GM12801 (cell line): ENCODE data around the gene BCL2.

Experiments used
- TF ChIP-seq, protein P1 (sequence below): IDR thresholded peaks from one replicate; pipeline ENCODE4 v1.5.1; 2011; ENCODE audit warnings: control low read depth; ENCODE audit not compliant: insufficient read length; ENCODE audit errors: extremely low read depth

BCL2 gene

DNA sequence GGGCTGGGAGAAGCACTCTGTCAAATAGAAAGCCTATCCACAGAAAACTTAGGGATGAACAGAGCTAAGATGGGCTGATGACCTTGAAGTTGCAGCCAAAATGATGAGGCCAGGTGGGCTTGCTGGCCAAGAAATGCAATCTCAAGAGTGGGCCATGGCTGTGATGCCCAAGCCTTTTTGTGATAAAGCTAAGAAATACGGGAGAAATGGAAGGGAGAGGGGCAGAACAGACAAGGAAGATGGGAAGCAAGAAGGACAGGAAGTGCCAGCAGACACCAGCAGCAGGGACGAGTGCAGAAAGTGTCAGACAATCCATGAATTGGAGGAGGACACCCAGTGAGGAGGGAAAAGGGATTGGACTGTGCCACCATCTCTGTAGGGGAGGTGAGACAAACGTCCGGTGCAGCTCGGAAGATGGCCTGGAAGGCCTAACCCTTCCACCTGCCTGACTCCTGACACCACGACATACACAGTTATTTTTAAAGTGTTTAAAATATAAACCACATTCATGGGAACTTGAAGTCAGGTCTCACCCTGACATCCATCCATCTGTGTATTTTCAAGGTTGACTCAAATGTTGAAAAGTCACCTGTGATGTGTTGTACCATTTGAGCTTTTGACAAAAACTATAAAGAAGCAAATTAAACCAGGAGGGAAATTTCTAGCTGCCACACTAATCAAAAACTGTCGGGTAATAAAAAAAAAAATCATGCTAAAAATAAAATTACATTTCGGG, 105.5 kb downstream of the BCL2 start:
- TF ChIP-seq, protein P1, sequence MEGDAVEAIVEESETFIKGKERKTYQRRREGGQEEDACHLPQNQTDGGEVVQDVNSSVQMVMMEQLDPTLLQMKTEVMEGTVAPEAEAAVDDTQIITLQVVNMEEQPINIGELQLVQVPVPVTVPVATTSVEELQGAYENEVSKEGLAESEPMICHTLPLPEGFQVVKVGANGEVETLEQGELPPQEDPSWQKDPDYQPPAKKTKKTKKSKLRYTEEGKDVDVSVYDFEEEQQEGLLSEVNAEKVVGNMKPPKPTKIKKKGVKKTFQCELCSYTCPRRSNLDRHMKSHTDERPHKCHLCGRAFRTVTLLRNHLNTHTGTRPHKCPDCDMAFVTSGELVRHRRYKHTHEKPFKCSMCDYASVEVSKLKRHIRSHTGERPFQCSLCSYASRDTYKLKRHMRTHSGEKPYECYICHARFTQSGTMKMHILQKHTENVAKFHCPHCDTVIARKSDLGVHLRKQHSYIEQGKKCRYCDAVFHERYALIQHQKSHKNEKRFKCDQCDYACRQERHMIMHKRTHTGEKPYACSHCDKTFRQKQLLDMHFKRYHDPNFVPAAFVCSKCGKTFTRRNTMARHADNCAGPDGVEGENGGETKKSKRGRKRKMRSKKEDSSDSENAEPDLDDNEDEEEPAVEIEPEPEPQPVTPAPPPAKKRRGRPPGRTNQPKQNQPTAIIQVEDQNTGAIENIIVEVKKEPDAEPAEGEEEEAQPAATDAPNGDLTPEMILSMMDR = no peak

DNA sequence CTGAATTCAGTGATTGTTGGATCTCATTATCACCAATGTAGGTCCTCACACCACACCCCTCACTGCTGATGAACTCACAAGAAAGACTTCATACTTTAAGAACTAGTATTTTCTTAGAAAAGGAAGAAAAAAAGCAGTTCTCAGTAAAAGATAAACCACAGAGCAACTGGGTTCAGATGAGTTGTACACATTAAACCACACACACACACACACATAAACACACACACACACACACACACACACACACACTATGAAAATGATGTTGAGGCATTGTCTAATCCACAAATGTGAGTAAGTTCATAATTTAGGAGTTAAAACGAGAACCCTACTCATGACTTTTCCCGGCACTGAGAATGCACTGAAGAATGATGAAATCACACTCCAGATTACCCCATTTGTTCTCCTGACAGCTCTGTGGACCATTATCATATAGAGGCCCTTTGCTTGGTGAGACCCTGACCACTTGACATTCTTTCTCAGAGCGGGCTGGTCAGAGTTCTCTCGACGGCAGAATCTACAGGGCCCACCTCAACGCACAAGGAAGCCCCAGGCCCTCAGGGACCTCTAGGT, 106.2 kb downstream of the BCL2 start:
- TF ChIP-seq, protein P1 = no peak

DNA sequence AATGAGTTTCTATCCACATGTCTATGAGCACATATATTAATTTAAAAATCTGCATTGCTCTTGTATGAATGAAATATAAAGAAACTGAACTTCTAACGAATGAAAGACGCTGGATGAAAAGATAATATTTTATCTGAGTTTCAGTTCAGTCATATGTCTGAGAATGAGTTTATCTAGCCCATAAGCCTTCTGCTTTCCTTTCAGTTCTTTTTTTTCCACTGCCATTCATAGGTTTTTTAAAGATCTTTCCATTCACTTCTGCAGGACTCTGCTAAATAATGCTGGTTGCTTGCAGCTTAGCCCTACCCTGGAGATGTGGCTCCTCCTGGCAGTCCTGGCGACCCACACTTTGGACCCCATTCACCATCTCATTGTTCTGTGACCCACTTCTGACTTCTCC, 109.0 kb downstream of the BCL2 start:
- TF ChIP-seq, protein P1 = no peak

DNA sequence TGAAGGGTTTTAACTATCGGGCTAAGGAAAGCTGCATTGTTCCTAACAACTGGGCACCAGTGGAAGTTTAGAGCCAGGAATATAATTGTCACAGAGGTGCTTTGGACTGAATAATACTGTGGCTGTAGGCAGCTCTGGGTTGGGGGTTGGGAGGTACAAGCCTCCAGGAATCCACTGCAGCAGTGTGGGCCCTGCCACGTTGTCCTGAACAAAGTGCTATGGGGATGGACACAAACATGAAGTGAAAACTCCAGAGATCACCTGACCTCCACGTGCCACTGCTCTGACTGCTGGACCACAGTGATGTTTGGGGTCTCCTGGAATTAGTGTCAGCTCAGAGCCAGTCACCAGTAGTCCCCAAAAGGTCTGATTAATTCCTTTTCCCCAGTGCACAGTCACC, 110.9 kb downstream of the BCL2 start:
- TF ChIP-seq, protein P1 = no peak

DNA sequence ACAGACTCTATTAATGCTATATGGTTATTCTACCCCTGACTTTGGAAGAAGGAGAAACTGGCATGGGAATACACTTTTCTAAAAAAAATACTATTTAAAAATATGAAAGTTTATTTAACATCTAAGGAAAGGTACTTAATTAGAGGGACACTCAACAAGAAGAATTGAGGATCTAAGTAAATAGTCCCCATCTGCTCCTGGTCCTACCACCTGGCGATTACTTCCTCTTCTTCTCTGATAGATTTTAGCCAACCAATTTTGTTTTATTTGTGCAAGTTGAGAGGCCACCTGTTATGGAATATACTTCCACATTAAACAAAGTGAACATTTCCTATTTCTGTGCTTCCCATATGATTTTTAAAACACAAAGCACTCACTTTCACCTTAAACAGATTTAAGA, 111.7 kb downstream of the BCL2 start:
- TF ChIP-seq, protein P1 = no peak

DNA sequence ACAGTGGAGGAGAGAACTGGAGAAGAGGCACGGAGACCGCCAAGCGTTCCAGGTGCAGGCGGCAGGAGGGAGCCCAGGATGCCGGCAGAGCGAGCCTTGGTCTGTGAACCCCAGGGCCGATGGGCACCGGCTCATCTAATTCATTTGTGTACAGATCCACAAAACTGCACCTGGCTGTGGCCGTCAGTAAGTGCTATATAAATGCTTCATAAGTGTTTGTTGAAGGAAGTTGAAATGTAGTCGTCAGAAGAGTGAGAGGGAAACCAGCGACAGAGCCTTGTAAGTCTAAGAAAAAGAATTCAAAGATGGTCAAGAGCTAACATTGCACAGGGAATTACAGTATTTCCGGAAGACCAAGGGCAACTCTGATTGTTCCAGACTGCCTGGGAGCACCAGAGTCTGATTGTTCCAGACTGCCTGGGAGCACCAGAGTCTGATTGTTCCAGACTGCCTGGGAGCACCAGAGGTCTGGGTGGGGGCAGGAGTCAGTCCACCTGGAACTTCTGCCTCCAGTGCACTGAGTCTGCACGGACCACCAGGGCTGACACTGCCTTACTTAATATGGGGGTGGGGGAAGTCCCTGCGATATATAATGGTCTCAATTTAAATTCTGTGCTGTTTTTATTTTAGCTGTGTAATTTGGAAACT, 112.3 kb downstream of the BCL2 start:
- TF ChIP-seq, protein P1 = no peak

DNA sequence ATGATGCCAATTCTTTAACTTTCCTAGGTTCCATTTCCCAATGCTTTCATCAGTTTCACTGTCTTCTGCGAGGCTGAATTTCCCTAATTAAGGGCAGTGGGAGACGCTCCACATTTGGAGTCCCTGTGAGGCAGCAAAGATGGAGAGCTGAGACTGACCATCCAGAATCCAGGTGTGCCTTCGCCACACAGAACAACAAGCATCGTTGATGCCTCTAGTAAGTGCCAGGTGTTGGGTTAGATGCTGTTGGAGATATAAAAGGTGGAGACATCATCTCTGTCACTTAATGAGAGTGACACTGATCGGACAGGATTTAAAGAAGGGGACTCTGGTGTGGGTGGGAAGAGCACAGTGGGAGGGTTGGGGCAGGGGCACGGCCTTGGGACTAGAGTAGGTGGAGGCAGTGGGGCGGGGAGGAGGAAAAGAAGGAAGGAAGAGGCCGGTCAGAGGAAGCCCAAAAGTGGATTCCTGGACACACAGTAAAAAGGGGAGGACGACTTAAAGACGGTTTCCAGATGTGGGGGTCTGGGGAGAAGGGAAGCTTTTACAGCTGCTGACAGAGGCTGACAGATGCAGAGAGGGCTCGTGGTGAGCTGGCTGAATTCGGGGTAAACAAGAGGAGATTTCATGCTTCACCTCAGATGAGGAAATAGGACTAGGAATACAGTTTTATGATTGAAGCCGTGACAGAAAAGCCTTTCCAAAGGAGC, 113.0 kb downstream of the BCL2 start:
- TF ChIP-seq, protein P1 = no peak
